H1 (cell line): ENCODE data around the gene PLA2R1. TPM values are rescaled to one million over a fixed set of nuclear protein-coding genes. Genes with fewer than 3 reads are reported as not detected.

ENCODE experiments used
- CTCF ChIA-PET: fragments of 300-600 bp; sonication (Branson Sonifier 250); formaldehyde crosslinking; loops from one replicate; lab custom pipeline; 2021; ENCODE audit not compliant: partially characterized antibody; lab: Charles Lee
- POLR2A ChIA-PET: fragments of 300-600 bp; sonication (Branson Sonifier 250); formaldehyde crosslinking; loops from one replicate; lab custom pipeline; 2021; ENCODE audit warnings: inconsistent platforms; ENCODE audit not compliant: partially characterized antibody; lab: Charles Lee
- DNase-seq, 2 experiments: peaks; one replicate each; pipeline versions ENCODE4 v3.0.0 to v3.0.0-alpha.2; 2010 to 2022; ENCODE audit warnings: low spot score in 2 of 2, low read depth in 1 of 2, mixed read lengths in 1 of 2
- FAIRE-seq: peaks from 2 replicates; lab custom pipeline; 2011; peaks lifted over from hg19 to GRCh38; lab: Jason Lieb, UNC
- H2AFZ ChIP-seq: 2 replicates; pipeline ENCODE4 v1.8.1; 2012; ENCODE audit warnings: low read length, inconsistent platforms
- H2AK5ac ChIP-seq: 2 replicates; pipeline ENCODE4 v1.6.1; 2013; ENCODE audit warnings: low read depth, low read length
- H2BK120ac ChIP-seq: replicated peaks from 2 replicates; pipeline ENCODE3; 2013; ENCODE audit warnings: low read depth, low read length, inconsistent platforms
- H2BK12ac ChIP-seq: 2 replicates; pipeline ENCODE4 v1.6.1; 2013; ENCODE audit warnings: low read depth, low read length
- H2BK15ac ChIP-seq: 2 replicates; pipeline ENCODE4 v1.6.1; 2013; ENCODE audit warnings: low read length
- H2BK20ac ChIP-seq: 2 replicates; pipeline ENCODE4 v1.6.1; 2013; ENCODE audit warnings: low read length
- H2BK5ac ChIP-seq: 2 replicates; pipeline ENCODE4 v1.6.1; 2013; ENCODE audit warnings: low read depth, low read length
- H3K14ac ChIP-seq: 2 replicates; pipeline ENCODE4 v1.6.1; 2013; ENCODE audit warnings: inconsistent platforms; ENCODE audit not compliant: insufficient read length
- H3K18ac ChIP-seq: 2 replicates; pipeline ENCODE4 v1.6.1; 2013; ENCODE audit warnings: low read length; ENCODE audit errors: extremely low read depth
- H3K23ac ChIP-seq: 2 replicates; pipeline ENCODE4 v1.6.1; 2013; ENCODE audit warnings: inconsistent platforms; ENCODE audit not compliant: insufficient read length
- H3K23me2 ChIP-seq: 2 replicates; pipeline ENCODE4 v1.6.1; 2013; ENCODE audit warnings: low read depth, low read length
- H3K27ac ChIP-seq: 2 replicates; pipeline ENCODE4 v1.6.1; 2011; ENCODE audit warnings: low read depth, low read length, inconsistent platforms
- H3K27me3 ChIP-seq, 4 experiments: replicated peaks in 1 of 4; 1 replicate in 1 of 4; 2 replicates in 3 of 4; pipeline versions ENCODE4 v1.6.1 to v1.8.1; 2011 to 2013; ENCODE audit warnings: low read length in 3 of 4, mild to moderate bottlenecking in 3 of 4, inconsistent platforms in 2 of 4, mixed read lengths in 2 of 4, moderate library complexity in 1 of 4; ENCODE audit not compliant: control insufficient read depth in 3 of 4, insufficient read depth in 3 of 4; ENCODE audit errors: extremely low read depth in 1 of 4
- H3K36me3 ChIP-seq, 4 experiments: 2 replicates each; pipeline versions ENCODE4 v1.6.1 to v1.8.1; 2011 to 2013; ENCODE audit warnings: mild to moderate bottlenecking in 4 of 4, low read length in 3 of 4, moderate library complexity in 2 of 4, control low read depth in 1 of 4, inconsistent platforms in 1 of 4; ENCODE audit not compliant: insufficient read depth in 4 of 4, control insufficient read depth in 2 of 4
- H3K4ac ChIP-seq: replicated peaks from 2 replicates; pipeline ENCODE3; 2013; ENCODE audit warnings: low read length, low read depth, mixed read lengths, inconsistent platforms; ENCODE audit not compliant: insufficient read length
- H3K4me1 ChIP-seq, 4 experiments: replicated peaks in 1 of 4; 1 replicate in 1 of 4; 2 replicates in 3 of 4; pipeline versions ENCODE4 v1.6.1 to v1.8.1; 2011 to 2013; ENCODE audit warnings: low read length in 3 of 4, inconsistent platforms in 2 of 4, mixed read lengths in 1 of 4; ENCODE audit not compliant: insufficient read depth in 4 of 4, control insufficient read depth in 3 of 4
- H3K4me2 ChIP-seq, 2 experiments: 2 replicates each; pipeline versions ENCODE4 v1.6.1 to v1.8.1; 2011 to 2013; ENCODE audit warnings: low read depth in 2 of 2, low read length in 2 of 2, control low read depth in 1 of 2, inconsistent platforms in 1 of 2, mild to moderate bottlenecking in 1 of 2; ENCODE audit not compliant: insufficient read depth in 1 of 2
- H3K4me3 ChIP-seq, 4 experiments: fragments of 200-600, 300-600 bp in 1 of 4; sonication (generic), shearing (Covaris generic), sonication (Bioruptor Twin) in 1 of 4; 2 replicates each; pipeline versions ENCODE4 v1.5.1 to v1.8.1; 2011 to 2016; ENCODE audit warnings: low read length in 4 of 4, low read depth in 3 of 4, control low read depth in 2 of 4, inconsistent platforms in 2 of 4, mild to moderate bottlenecking in 2 of 4, mixed read lengths in 1 of 4, moderate library complexity in 1 of 4; ENCODE audit not compliant: insufficient read depth in 2 of 4; ENCODE audit errors: extremely low read depth in 1 of 4
- H3K56ac ChIP-seq: replicated peaks from 2 replicates; pipeline ENCODE3; 2013; ENCODE audit warnings: low read depth, mild to moderate bottlenecking, mixed read lengths, low read length, inconsistent platforms; ENCODE audit not compliant: insufficient read length
- H3K79me1 ChIP-seq: 2 replicates; pipeline ENCODE4 v1.6.1; 2013; ENCODE audit warnings: low read depth, low read length, control low read depth
- H3K79me2 ChIP-seq, 2 experiments: 2 replicates each; pipeline versions ENCODE4 v1.6.1 to v1.8.1; 2012 to 2013; ENCODE audit warnings: low read length in 2 of 2, mild to moderate bottlenecking in 2 of 2, inconsistent platforms in 1 of 2; ENCODE audit not compliant: insufficient read depth in 2 of 2, control insufficient read depth in 1 of 2
- H3K9ac ChIP-seq, 4 experiments: replicated peaks in 1 of 4; 1 replicate in 1 of 4; 2 replicates in 3 of 4; pipeline versions ENCODE4 v1.6.1 to v1.8.1; 2011 to 2013; ENCODE audit warnings: low read depth in 3 of 4, low read length in 3 of 4, control low read depth in 2 of 4, mild to moderate bottlenecking in 2 of 4, moderate library complexity in 2 of 4, inconsistent platforms in 1 of 4; ENCODE audit errors: extremely low read depth in 1 of 4
- H3K9me3 ChIP-seq, 2 experiments: 2 replicates each; pipeline versions ENCODE4 v1.6.1 to v1.8.1; 2012 to 2013; ENCODE audit warnings: mild to moderate bottlenecking in 2 of 2, moderate library complexity in 2 of 2, control low read depth in 1 of 2, inconsistent platforms in 1 of 2, low read depth in 1 of 2, low read length in 1 of 2, mixed read lengths in 1 of 2; ENCODE audit not compliant: insufficient read depth in 2 of 2
- H4K20me1 ChIP-seq, 2 experiments: replicated peaks in 1 of 2; 2 replicates each; pipeline versions ENCODE3 to v1.8.1; 2011 to 2013; ENCODE audit warnings: inconsistent platforms in 2 of 2, low read length in 2 of 2, mild to moderate bottlenecking in 1 of 2; ENCODE audit not compliant: insufficient read depth in 2 of 2, control insufficient read depth in 1 of 2
- H4K5ac ChIP-seq: 2 replicates; pipeline ENCODE4 v1.6.1; 2013; ENCODE audit warnings: low read length, low read depth, mixed read lengths, inconsistent platforms; ENCODE audit not compliant: insufficient read length
- H4K8ac ChIP-seq: 2 replicates; pipeline ENCODE4 v1.8.0; 2013; ENCODE audit warnings: mild to moderate bottlenecking, moderate library complexity, low read length, inconsistent platforms; ENCODE audit not compliant: insufficient read depth; ENCODE audit errors: extremely low read depth
- H4K91ac ChIP-seq: replicated peaks from 2 replicates; pipeline ENCODE3; 2013; ENCODE audit warnings: low read length, mixed read lengths, inconsistent platforms; ENCODE audit not compliant: insufficient read length
- ASH2L ChIP-seq: fragments of 200-600, 300-600 bp; sonication (generic); IDR thresholded peaks from one replicate; pipeline ENCODE4 v1.7.1; 2017; ENCODE audit warnings: low read length
- ATF2 ChIP-seq: IDR thresholded peaks from 2 replicates; pipeline ENCODE4 v1.6.1; 2012; ENCODE audit warnings: low read length, inconsistent platforms
- CBX8 ChIP-seq: fragments of 300-800, 300-1000 bp; sonication (generic); IDR thresholded peaks from 2 replicates; pipeline ENCODE4 v1.7.1; 2016; ENCODE audit warnings: low read depth, low read length, borderline replicate concordance
- CREB1 ChIP-seq: IDR thresholded peaks from 2 replicates; pipeline ENCODE4 v1.6.1; 2012; ENCODE audit warnings: inconsistent platforms
- E2F6 ChIP-seq: IDR thresholded peaks from 2 replicates; pipeline ENCODE4 v1.6.1; 2012; ENCODE audit warnings: inconsistent platforms
- MAFK ChIP-seq: IDR thresholded peaks from 2 replicates; pipeline ENCODE4 v1.6.1; 2012; ENCODE audit warnings: low read depth, mild to moderate bottlenecking, improper control_type of control experiment, low read length
- POLR2A ChIP-seq, 2 experiments: IDR thresholded peaks; 1 replicate in 1 of 2; 2 replicates in 1 of 2; pipeline ENCODE4 v1.6.1; 2011; ENCODE audit warnings: low read depth in 2 of 2, low read length in 2 of 2, mild to moderate bottlenecking in 2 of 2; ENCODE audit errors: control extremely low read depth in 1 of 2
- TAF1 ChIP-seq: IDR thresholded peaks from 2 replicates; pipeline ENCODE4 v1.6.1; 2011; ENCODE audit warnings: mild to moderate bottlenecking, low read depth, low read length
- ZNF274 ChIP-seq: IDR thresholded peaks from 2 replicates; pipeline ENCODE4 v1.7.0; 2012; ENCODE audit warnings: low read length, borderline replicate concordance; ENCODE audit errors: extremely low read depth
- WGBS, 2 experiments: shearing (Covaris generic) in 1 of 2; methylation state at CpG; one replicate each; pipeline versions ENCODE4 v1.1.6 to v1.1.7; 2013 to 2015; ENCODE audit warnings: low lambda C conversion rate in 2 of 2, mixed read lengths in 2 of 2, inconsistent platforms in 1 of 2, low coverage in 1 of 2, missing lambda C conversion rate in 1 of 2; ENCODE audit not compliant: insufficient replicate concordance in 2 of 2, insufficient coverage in 1 of 2, insufficient read length in 1 of 2; ENCODE audit errors: extremely low coverage in 1 of 2, missing lambda C conversion rate in 1 of 2; 5-methylcytosine and 5-hydroxymethylcytosine counted together
- polyA plus RNA-seq, 7 experiments: library from polyadenylated mRNA; depleted of rRNA in 3 of 7; stranded (reverse) in 5 of 7; unstranded in 2 of 7; fragments of >200 nt in 5 of 7; fragments of 200-250 nt in 2 of 7; gene quantifications; 1 replicate in 5 of 7; 2 replicates in 1 of 7; 4 replicates in 1 of 7; pipeline versions ENCODE4 v1.2.1 to v1.2.3, GENCODE V29; 2011 to 2013; ENCODE audit warnings: missing spikeins in 2 of 7, mixed read lengths in 2 of 7
- total RNA-seq: library from RNA; stranded (reverse); fragmentation: NEBNext Ultra II Directional; extraction: Animal tissue kit (Norgen Biotek cat#: 25700); gene quantifications from 2 replicates; pipeline ENCODE4 v1.2.1, GENCODE V29; 2021

Gene PLA2R1
- total and polyA plus RNA-seq, 2 of the 8 experiments (the other 6 are each of a cell fraction or from before 2014, with no cell fraction given) = 0.65 to 1.5 TPM

- no peak overlapping the region for H3K4ac ChIP-seq
- H3K27me3 ChIP-seq = peaks cover 0 to 8% (median 6%) of the 10 kb centered on the region in 4 experiments; a peak in 5 of 7 replicates
- H4K5ac ChIP-seq = no peak overlapping the region
- H3K4me3 ChIP-seq = no peak overlapping the region
- no peak overlapping the region for H2BK15ac ChIP-seq
- H3K4me2 ChIP-seq = no peak overlapping the region
- no peaks in the 10 kb centered on the region; a peak in 1 of 8 replicates for H3K36me3 ChIP-seq
- no peak overlapping the region for H2BK120ac ChIP-seq
- no peaks in the 10 kb centered on the region for H3K9me3 ChIP-seq
- no peak overlapping the region for H2BK5ac ChIP-seq
- no peak overlapping the region for H3K23ac ChIP-seq
- peak overlapping the region; percentile 62; the same call in 1 of the 2 replicates for H2BK20ac ChIP-seq
- FAIRE-seq (no peak), DNase-seq (no peak)
- no peaks in the 10 kb centered on the region for H4K20me1 ChIP-seq
- no peak overlapping the region for H3K56ac ChIP-seq
- H3K14ac ChIP-seq = no peak overlapping the region
- no peak overlapping the region for H3K9ac ChIP-seq
- peaks cover 0 to 7% (median 4%) of the 10 kb centered on the region in 4 experiments; a peak in 3 of 7 replicates for H3K4me1 ChIP-seq
- no peak overlapping the region for H4K8ac ChIP-seq
- H2AFZ ChIP-seq = no peak overlapping the region
- H3K79me2 ChIP-seq = no peaks in the 10 kb centered on the region
- CTCF ChIA-PET = interaction anchor here (1.6 kb wide), 1 partner anchor 53 kb away, joined by 4 read pairs; no protein-coding TSS in a partner anchor
- no peaks in the 10 kb centered on the region for H3K79me1 ChIP-seq
- peaks cover 2% of the 10 kb centered on the region; the same call in 1 of the 2 replicates for H3K23me2 ChIP-seq
- 89% methylated on average over 2 of the region's 2 CpGs; no CpG with 5 or more reads in 1 of the 2 experiments for WGBS, 2 experiments
- TF ChIP-seq ZNF274 (no peak), ATF2 (no peak), E2F6 (no peak), CREB1 (no peak), TAF1 (no peak), MAFK (no peak), CBX8 (no peak), ASH2L (no peak), POLR2A (IDR thresholded peaks at IDR 0.05; ENCODE audit: control extremely low read depth in 1 of 2, low read depth in 2 of 2, low read length in 2 of 2) (no peak)
- H3K27ac ChIP-seq = no peak overlapping the region
- no peak overlapping the region for H4K91ac ChIP-seq
- no peak overlapping the region for H2BK12ac ChIP-seq
- no peak overlapping the region; the same call in 1 of the 2 replicates for H3K18ac ChIP-seq
- POLR2A ChIA-PET = no interaction called here
- no peak overlapping the region for H2AK5ac ChIP-seq
Measured at GRCh38 chr2:160057356-160057755, 5.1 kb downstream of the PLA2R1 start.
